HTERT RPE-1 (cell line): ENCODE results near the gene CETN1.

Experiments
- in situ Hi-C: fragments of 300-500 bp; cut with MboI; formaldehyde crosslinking; loops from 4 replicates; pipeline ENCODE4 v1.14.3; 2020; ENCODE audit warnings: low sequenced_read_pairs

The CETN1 gene

DNA sequence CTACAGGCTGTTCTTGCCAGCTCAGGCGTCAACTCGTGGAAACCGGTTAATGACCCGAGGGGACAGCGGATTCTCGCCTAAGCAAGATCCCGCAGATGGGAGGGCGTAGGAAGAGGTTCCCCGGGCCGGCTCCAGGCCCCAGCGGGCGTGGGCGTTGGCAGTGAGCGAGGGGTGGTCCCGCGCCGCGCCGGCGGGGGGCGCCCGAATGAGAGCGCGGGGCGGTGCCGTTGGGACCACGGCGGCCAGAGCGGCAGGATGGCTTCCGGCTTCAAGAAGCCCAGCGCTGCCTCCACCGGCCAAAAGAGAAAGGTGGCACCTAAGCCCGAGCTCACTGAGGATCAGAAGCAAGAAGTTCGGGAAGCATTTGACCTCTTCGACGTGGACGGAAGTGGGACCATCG lies at the start of gene CETN1:
TSS of gene CETN1 (plus strand) at position 227 of the 400 bp plus-strand sequence. CDS start at position 256, 29 bp downstream.
- in situ Hi-C loops, result no loop called here

- in situ Hi-C loops, result no loop called here
Observed at GRCh38 chr18:532018-532417, 48.2 kb upstream of the CETN1 start.

DNA sequence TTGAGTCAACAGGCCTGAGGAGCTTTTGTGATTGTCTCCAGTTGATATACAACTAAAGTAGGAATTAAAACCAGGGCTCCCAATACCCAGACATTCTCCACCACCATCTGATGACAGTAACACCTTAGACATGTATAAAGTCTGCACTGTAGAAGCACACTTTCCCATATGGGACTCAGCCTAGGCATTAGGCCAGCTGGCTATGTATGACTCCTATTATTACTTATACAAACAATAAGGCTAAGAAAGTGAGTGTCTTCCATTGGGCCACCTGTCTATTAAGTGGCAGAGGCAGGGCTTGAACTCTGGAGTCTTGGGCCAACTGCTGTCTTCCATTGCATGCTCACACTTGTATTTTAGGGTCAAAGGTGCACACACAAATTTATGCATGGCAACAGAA lies 47.5 kb upstream of the CETN1 start:
- in situ Hi-C loops, result no loop called here

- in situ Hi-C loops, result no loop called here
Observed at GRCh38 chr18:533995-534601, 46.1 kb upstream of the CETN1 start.

- in situ Hi-C loops, result no loop called here
Observed at GRCh38 chr18:543447-544078, 36.6 kb upstream of the CETN1 start.

GRCh38 chr18:549967-550366 lies 30.2 kb upstream of the CETN1 start:
- in situ Hi-C loops, result no loop called here

GRCh38 chr18:551404-552061 lies 28.6 kb upstream of the CETN1 start:
- in situ Hi-C loops, result no loop called here

DNA sequence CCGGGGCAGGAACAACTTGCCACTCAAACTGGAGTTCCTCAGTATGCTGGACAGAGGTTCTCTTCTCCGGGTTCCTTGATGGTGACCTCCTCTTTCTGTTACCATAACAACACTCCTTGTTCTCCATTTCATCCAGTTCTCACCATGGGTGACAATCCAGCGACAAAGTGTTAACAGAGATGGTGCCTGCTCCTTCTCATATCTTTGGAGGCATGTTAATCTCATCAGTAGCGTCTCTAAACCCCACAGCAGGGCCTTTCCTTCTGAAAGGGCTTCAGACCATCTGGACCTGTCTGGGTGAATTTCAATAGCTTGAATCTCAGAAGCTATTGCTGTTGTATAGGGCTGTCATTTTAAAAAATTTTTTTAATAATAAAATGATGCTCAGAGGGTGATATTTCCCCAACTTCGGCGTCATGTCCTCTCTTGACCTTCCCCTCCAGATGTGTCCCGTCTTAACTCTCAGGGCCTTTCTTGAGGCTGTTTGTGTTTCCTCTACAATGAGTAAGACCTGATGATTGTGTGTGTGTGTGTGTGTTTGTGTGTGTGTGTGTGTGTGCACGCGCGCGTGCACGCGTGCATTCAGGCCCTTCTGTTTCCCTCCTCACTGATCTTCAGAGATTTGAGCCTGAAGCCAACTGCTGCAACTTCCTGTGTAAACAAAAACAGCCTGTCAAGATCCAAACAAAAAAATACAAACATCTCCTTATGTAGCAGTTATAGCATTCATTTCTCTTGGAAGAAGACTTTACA lies 24.3 kb upstream of the CETN1 start:
- in situ Hi-C loops, result no loop called here

DNA sequence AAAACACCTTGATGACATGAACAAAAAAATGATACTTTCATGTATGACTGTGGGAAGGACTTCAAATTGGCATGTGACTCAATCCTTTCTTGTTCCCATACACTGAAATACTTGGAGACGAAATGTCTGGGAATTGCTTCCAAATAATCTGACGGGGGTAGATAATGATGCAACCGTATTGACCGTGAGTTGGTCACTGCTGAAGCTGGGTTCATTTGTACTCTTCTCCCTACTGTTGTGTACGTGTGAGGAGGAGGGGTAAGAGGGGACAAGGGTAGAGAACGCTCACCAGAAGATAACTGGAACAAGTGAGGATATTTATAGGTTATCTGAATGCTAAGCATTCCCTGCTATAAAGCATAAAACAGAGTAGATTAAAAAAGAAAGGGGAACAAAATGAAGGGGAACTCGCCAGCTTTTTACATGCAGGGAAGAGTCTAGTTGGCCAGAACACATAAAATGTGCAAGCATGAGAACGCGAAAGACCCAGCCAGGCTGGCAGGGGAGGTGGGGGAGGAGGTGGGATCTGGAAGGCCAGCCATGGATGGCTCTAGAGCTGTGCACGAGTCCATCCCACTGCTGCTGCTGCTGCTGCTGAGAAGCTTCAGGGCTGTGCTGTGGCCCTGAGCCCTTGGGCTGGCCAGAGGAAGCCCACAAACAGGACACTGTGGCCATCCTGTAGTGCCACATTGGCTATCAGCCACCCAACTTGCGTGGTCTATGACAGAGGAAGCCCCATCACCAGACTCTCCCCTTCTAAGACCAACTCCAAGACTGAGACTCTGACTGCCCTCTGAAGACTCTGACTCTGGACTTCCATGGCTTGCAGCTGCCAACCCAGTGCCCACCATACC lies 15.2 kb upstream of the CETN1 start:
- in situ Hi-C loops, result no loop called here

- in situ Hi-C loops, result no loop called here
Observed at GRCh38 chr18:565562-566061, 14.6 kb upstream of the CETN1 start.

- in situ Hi-C loops, result no loop called here
Observed at GRCh38 chr18:567122-567521, 13.1 kb upstream of the CETN1 start.

- in situ Hi-C loops, result no loop called here
Observed at GRCh38 chr18:568731-569130, 11.4 kb upstream of the CETN1 start.

GRCh38 chr18:570256-570655 lies 9.9 kb upstream of the CETN1 start:
- in situ Hi-C loops, result no loop called here

DNA sequence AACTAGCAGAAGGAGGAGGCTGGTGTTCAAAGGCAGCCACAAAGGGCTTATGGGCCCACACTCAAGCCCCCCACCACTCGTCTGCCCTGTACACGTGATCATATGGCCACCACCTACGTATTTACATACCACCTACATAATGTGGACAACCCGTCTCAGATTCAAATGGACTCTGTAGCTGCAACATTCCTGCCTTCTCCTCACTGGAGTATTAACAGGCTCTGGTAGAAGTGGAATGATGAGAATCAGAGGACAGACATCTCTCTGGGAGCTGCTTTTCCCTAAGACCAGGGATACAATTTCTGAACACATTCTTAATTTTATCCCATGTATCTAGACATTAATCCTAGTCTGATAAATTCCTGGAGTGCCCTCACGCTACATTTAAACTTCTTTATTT lies 9.5 kb upstream of the CETN1 start:
- in situ Hi-C loops, result no loop called here

- in situ Hi-C loops, result no loop called here
Observed at GRCh38 chr18:572091-572830, 7.9 kb upstream of the CETN1 start.

DNA sequence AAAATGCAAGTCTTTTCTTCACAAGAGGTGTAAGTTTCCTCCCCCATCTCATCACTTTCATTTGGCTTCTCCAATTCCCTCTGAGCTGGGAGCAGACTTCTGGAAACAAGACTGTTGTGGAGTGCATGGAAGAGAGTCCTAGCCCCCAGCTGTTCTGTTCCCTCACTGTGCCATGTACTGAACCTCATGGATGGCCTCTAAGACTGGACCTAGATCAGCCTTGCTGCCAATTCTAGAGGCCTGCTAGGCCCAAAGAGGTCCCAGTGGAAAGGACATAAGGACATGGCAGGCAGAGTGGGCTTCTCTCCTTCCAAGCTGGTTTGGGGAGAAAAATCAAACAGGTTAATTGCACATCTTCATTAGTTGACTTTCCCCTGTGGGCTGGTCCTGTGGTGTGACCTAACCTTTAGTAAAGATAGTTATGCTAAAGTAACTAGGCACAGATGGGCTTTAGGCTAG lies 7.3 kb upstream of the CETN1 start:
- in situ Hi-C loops, result no loop called here

DNA sequence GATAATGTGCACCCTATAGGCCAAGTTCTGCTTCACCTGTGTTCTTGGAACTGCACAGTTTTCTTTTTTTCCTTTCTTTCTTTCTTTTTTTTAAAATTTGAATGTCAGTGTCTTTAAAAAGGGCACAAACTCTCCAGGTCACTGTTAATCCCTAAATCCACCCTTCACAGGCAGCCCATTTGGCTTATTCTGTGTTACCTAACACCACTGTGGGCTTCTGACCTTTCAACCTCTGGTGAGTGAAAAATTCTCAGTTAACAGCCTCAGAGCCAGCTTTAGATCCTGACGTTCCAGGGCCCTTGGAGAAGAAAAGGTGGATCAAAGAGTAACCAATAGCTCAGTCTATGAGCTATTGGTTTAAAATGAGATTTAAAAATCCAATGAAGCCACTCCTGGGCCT lies 6.8 kb upstream of the CETN1 start:
- in situ Hi-C loops, result no loop called here

GRCh38 chr18:574149-574860 lies 5.9 kb upstream of the CETN1 start:
- in situ Hi-C loops, result no loop called here
